H1 (cell line): Measurements from ENCODE around the gene HS6ST1.

Experiments
- EGR1 ChIP-seq: IDR thresholded peaks from 2 replicates; pipeline ENCODE4 v1.6.1; 2011; ENCODE audit warnings: low read depth, low read length, borderline replicate concordance
- EZH2 ChIP-seq: fragments of 200-600 bp; sonication (generic); IDR thresholded peaks from 2 replicates; pipeline ENCODE4 v1.7.1; 2012; ENCODE audit warnings: low read depth, mild to moderate bottlenecking, moderate library complexity, low read length, inconsistent platforms; ENCODE audit not compliant: severe bottlenecking
- GABPA ChIP-seq: IDR thresholded peaks from 2 replicates; pipeline ENCODE4 v1.6.1; 2011; ENCODE audit warnings: mild to moderate bottlenecking, low read length, moderate library complexity, borderline replicate concordance; ENCODE audit not compliant: insufficient read depth
- KDM4A ChIP-seq: IDR thresholded peaks from one replicate; pipeline ENCODE4 v1.7.1; 2012; ENCODE audit warnings: low read depth, mild to moderate bottlenecking, moderate library complexity, low read length, inconsistent platforms; ENCODE audit not compliant: severe bottlenecking
- POLR2A ChIP-seq, 2 experiments: IDR thresholded peaks; 1 replicate in 1 of 2; 2 replicates in 1 of 2; pipeline ENCODE4 v1.6.1; 2011; ENCODE audit warnings: low read depth in 2 of 2, low read length in 2 of 2, mild to moderate bottlenecking in 2 of 2; ENCODE audit errors: control extremely low read depth in 1 of 2
- POLR2AphosphoS5 ChIP-seq: IDR thresholded peaks from 2 replicates; pipeline ENCODE4 v1.6.1; 2011; ENCODE audit warnings: low read depth, low read length
- RNF2 ChIP-seq: fragments of 200-900, 300-1000 bp; sonication (generic); IDR thresholded peaks from 2 replicates; pipeline ENCODE4 v1.7.1; 2016; ENCODE audit warnings: borderline replicate concordance, low read depth, mild to moderate bottlenecking, antibody characterized with exemption, low read length; ENCODE audit not compliant: poor library complexity, severe bottlenecking; ENCODE audit errors: missing control alignments
- SRF ChIP-seq: IDR thresholded peaks from 2 replicates; pipeline ENCODE4 v1.6.1; 2011; ENCODE audit warnings: mild to moderate bottlenecking, low read depth, low read length, moderate library complexity
- SUZ12 ChIP-seq: fragments of 200-600 bp; sonication (generic); IDR thresholded peaks from 2 replicates; pipeline ENCODE4 v1.6.1; 2012; ENCODE audit warnings: mild to moderate bottlenecking, inconsistent platforms, low read length, moderate library complexity, mixed read lengths
- TAF1 ChIP-seq: IDR thresholded peaks from 2 replicates; pipeline ENCODE4 v1.6.1; 2011; ENCODE audit warnings: mild to moderate bottlenecking, low read depth, low read length
- YY1 ChIP-seq: IDR thresholded peaks from 2 replicates; pipeline ENCODE4 v1.6.1; 2011; ENCODE audit warnings: low read depth, mild to moderate bottlenecking, low read length
- ZNF274 ChIP-seq: IDR thresholded peaks from 2 replicates; pipeline ENCODE4 v1.7.0; 2012; ENCODE audit warnings: low read length, borderline replicate concordance; ENCODE audit errors: extremely low read depth
- TF ChIP-seq, protein P1 (sequence below), 3 experiments: IDR thresholded peaks; 1 replicate in 2 of 3; 2 replicates in 1 of 3; pipeline versions ENCODE4 v1.5.1 to v1.6.1; 2011; ENCODE audit warnings: low read length in 3 of 3, mild to moderate bottlenecking in 3 of 3, inconsistent platforms in 2 of 3, low read depth in 1 of 3, moderate library complexity in 1 of 3; ENCODE audit not compliant: insufficient read depth in 1 of 3; ENCODE audit errors: control extremely low read depth in 1 of 3
- TF ChIP-seq, protein P2 (sequence below): IDR thresholded peaks from 2 replicates; pipeline ENCODE4 v1.6.1; 2012; ENCODE audit warnings: low read length, inconsistent platforms

DNA sequence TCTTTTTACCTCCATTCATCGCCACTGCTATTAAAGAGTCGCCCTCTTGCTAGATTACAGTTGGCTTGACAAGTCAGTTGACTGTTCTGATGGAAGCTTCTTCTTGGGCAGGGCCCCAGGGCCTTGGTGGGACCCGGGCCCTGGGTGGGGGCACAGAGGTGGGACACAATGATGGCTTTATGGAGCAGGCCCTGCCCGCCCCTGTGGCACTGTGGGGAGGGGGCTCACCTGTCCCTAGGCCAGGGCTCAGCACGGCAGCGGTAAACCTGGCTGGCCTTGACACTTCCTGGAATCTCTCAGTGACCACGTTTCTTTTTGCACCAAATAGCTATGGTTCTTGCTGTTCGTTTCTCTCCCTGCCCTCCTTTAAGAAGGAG, 4.9 kb upstream of the HS6ST1 start:
- TF ChIP-seq, protein P1, sequence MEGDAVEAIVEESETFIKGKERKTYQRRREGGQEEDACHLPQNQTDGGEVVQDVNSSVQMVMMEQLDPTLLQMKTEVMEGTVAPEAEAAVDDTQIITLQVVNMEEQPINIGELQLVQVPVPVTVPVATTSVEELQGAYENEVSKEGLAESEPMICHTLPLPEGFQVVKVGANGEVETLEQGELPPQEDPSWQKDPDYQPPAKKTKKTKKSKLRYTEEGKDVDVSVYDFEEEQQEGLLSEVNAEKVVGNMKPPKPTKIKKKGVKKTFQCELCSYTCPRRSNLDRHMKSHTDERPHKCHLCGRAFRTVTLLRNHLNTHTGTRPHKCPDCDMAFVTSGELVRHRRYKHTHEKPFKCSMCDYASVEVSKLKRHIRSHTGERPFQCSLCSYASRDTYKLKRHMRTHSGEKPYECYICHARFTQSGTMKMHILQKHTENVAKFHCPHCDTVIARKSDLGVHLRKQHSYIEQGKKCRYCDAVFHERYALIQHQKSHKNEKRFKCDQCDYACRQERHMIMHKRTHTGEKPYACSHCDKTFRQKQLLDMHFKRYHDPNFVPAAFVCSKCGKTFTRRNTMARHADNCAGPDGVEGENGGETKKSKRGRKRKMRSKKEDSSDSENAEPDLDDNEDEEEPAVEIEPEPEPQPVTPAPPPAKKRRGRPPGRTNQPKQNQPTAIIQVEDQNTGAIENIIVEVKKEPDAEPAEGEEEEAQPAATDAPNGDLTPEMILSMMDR (IDR thresholded peaks at IDR 0.05; ENCODE audit: control extremely low read depth in 1 of 3, insufficient read depth in 1 of 3, low read depth in 1 of 3, low read length in 3 of 3): no peak
- TF ChIP-seq EGR1: no peak
- TF ChIP-seq POLR2A (IDR thresholded peaks at IDR 0.05; ENCODE audit: control extremely low read depth in 1 of 2, low read depth in 2 of 2, low read length in 2 of 2): no peak
- no peak for TF ChIP-seq TAF1
- TF ChIP-seq POLR2AphosphoS5: no peak
- TF ChIP-seq YY1: no peak
- no peak for TF ChIP-seq RNF2
- no peak for TF ChIP-seq ZNF274
- TF ChIP-seq KDM4A: no peak
- no peak for TF ChIP-seq EZH2
- TF ChIP-seq SRF: no peak
- no peak for TF ChIP-seq GABPA
- TF ChIP-seq SUZ12: no peak
- TF ChIP-seq, protein P2, sequence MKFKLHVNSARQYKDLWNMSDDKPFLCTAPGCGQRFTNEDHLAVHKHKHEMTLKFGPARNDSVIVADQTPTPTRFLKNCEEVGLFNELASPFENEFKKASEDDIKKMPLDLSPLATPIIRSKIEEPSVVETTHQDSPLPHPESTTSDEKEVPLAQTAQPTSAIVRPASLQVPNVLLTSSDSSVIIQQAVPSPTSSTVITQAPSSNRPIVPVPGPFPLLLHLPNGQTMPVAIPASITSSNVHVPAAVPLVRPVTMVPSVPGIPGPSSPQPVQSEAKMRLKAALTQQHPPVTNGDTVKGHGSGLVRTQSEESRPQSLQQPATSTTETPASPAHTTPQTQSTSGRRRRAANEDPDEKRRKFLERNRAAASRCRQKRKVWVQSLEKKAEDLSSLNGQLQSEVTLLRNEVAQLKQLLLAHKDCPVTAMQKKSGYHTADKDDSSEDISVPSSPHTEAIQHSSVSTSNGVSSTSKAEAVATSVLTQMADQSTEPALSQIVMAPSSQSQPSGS: no peak
